AG04449 (cell line): ENCODE measurements around the gene METTL18.

Experiments used
- CTCF ChIA-PET: fragments of 350-600 bp; formaldehyde crosslinking; extraction: SDS; loops from one replicate; lab custom pipeline; 2021; ENCODE audit warnings: antibody characterized with exemption; lab: Yijun Ruan, JAX
- POLR2A ChIA-PET: fragments of 400-600, 350-600 bp; formaldehyde crosslinking; extraction: SDS; loops from one replicate; lab custom pipeline; 2020; ENCODE audit warnings: antibody characterized with exemption, inconsistent platforms; lab: Yijun Ruan, JAX
- DNase-seq: peaks from one replicate; pipeline ENCODE4 v3.0.0-alpha.2; 2010; ENCODE audit warnings: low read depth, low spot score
- H3K4me3 ChIP-seq: 2 replicates; pipeline ENCODE4 v1.5.1; 2011; ENCODE audit warnings: low read depth, mild to moderate bottlenecking, control low read depth, low read length
- TF ChIP-seq, protein P1 (sequence below): IDR thresholded peaks from one replicate; pipeline ENCODE4 v1.5.1; 2011; ENCODE audit warnings: mild to moderate bottlenecking, moderate library complexity, low read length, control low read depth, inconsistent platforms; ENCODE audit not compliant: insufficient read depth; ENCODE audit errors: missing control alignments

METTL18 gene

DNA sequence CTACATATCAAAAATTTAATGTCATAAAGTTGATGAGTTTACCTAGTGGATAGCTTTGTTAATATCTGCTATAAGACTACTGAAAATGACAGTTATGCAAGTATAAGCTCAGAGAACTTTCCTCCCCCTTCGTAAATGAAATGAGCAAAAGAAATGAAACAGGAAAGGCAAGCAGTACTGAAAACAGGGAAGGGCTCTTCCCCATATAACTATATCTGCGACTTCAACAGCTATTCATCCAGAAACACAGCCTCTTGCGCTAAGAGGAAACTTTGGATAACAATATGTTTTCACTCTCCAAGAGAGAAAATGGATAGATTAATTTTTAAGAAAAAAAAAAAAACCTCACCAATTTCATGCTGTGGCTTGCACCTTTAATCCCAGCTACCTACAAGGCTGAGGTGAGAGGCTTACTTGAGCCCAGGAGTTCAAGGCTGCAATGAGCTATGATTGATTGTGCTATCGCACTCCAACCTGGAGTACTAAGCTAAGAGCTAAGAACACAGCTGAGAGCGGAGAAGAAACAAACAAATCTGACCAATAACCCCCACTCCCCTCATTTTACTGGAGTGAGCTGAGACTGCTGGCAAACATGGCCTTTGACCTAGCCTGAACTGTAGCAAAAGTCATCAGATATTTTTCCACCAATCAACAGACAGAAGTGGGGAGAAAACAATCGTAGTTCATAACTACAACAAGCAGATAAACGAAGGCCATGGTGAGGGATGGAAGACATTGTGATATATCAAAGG lies 29.0 kb downstream of the METTL18 start:
- H3K4me3 ChIP-seq = no peak overlapping the region
- DNase-seq = no peak
- TF ChIP-seq, protein P1, sequence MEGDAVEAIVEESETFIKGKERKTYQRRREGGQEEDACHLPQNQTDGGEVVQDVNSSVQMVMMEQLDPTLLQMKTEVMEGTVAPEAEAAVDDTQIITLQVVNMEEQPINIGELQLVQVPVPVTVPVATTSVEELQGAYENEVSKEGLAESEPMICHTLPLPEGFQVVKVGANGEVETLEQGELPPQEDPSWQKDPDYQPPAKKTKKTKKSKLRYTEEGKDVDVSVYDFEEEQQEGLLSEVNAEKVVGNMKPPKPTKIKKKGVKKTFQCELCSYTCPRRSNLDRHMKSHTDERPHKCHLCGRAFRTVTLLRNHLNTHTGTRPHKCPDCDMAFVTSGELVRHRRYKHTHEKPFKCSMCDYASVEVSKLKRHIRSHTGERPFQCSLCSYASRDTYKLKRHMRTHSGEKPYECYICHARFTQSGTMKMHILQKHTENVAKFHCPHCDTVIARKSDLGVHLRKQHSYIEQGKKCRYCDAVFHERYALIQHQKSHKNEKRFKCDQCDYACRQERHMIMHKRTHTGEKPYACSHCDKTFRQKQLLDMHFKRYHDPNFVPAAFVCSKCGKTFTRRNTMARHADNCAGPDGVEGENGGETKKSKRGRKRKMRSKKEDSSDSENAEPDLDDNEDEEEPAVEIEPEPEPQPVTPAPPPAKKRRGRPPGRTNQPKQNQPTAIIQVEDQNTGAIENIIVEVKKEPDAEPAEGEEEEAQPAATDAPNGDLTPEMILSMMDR = no peak
- ChIA-PET CTCF (no interaction called here), POLR2A (no interaction called here)

DNA sequence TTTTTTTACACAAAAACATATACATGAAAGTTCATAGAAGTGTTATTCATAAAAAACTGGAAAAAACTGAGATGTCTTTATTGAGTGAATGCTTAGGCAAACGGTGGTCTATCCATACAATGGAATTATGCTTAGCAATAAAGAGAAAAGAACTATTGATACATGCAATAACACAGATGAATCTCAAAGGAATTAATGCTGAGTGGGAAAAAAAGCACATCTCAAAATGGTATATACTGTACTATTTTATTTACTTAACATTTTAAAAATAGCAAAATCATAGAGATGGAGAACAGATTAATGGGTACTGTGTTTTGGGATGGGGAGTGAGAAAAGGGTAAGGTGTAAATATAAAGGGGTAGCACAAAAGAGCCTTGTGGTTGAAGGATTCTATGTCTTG lies 29.8 kb downstream of the METTL18 start:
- POLR2A ChIA-PET = no interaction called here
- no peak for DNase-seq
- CTCF ChIA-PET = no interaction called here
- H3K4me3 ChIP-seq = no peak overlapping the region
- TF ChIP-seq, protein P1 = no peak

DNA sequence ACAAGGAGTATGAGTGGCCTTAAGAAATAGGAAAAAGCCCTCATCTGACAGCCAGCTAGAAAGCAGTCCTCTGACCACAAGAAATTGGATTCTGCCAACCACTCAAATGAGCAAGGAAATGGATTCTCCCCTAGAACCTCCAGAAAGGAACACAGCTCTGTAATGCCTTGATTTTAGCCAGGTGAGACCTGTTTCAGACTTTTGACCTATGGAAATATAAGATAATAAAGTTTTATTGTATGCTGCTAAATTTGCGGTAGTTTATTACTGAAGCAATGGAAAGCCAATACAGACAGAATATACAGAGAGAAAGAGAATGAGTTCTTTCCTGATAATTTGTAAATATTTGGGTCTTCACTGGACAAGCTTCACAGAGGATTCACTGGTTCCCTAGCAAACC lies 32.0 kb downstream of the METTL18 start:
- CTCF ChIA-PET = no interaction called here
- no peak for DNase-seq
- no peak overlapping the region for H3K4me3 ChIP-seq
- TF ChIP-seq, protein P1 = no peak
- POLR2A ChIA-PET = no interaction called here

DNA sequence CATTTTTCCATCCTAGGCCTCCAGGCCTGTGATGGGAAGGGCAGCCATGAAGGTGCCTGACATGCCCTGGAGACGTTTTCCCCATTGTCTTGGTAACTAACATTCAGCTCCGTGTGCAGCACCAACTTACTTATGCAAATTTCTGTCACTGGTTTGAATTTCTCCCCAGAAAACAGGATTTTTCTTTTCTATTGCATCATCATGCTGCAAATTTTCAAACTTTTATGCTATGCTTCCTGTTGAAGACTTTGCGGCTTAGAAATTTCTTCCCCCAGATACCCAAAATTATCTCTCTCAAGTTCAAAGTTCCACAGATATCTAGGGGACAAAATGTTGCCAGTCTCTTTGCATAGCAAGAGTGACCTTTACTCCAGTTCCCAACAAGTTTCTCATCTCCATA lies 35.7 kb downstream of the METTL18 start:
- ChIA-PET POLR2A (no interaction called here), CTCF (no interaction called here)
- TF ChIP-seq, protein P1 = no peak
- DNase-seq = no peak
- H3K4me3 ChIP-seq = no peak overlapping the region

DNA sequence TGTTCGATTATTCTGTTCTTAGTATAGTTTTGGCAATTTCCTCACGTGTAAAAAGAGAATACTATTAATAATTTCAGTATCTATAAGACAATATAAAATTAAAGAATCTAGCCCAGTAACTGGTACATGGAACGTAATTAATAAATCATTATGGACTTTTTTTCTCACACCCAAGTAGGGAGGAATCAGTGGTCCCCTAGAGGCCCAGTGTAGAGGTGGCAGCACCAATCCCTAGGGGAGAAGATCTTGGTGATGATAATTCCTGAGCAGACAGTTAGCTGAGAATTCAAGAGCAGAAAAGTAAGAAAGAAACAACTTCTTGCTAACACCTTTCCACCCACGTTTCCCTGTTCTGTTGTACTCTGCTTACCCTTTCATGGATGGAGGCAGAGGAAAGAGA lies 41.2 kb downstream of the METTL18 start:
- ChIA-PET POLR2A (no interaction called here), CTCF (no interaction called here)

DNA sequence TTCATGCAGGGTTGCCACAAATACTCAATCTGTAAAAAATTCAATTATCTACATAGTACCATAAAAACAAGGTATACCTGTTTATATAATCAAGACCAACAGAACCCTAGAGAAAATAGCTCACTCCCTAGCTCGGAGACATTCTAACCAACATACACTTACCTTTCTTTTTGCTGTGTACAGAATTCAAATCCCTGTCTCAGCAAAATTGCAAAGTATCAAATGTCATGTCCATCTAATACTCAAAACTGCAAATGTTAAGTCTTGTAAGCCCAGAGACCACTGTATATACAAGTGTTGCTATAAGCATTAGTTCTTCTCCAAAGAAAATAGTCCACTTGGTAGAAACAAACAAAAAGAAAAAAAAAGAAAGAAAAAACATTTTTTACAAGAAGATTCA lies 44.7 kb downstream of the METTL18 start:
- TF ChIP-seq, protein P1 = no peak
- H3K4me3 ChIP-seq = no peak overlapping the region
- CTCF ChIA-PET = no interaction called here
- POLR2A ChIA-PET = no interaction called here
- DNase-seq = no peak

More for the DNA sequence above, 41.2 kb downstream of the METTL18 start:
- DNase-seq = no peak
- no peak overlapping the region for H3K4me3 ChIP-seq
- TF ChIP-seq, protein P1 = no peak
